ENCODE measurements around the gene HSD17B14.
A peak's percentile ranks its signal among the peaks of the same experiment; 100 is the strongest.

Gene HSD17B14

DNA sequence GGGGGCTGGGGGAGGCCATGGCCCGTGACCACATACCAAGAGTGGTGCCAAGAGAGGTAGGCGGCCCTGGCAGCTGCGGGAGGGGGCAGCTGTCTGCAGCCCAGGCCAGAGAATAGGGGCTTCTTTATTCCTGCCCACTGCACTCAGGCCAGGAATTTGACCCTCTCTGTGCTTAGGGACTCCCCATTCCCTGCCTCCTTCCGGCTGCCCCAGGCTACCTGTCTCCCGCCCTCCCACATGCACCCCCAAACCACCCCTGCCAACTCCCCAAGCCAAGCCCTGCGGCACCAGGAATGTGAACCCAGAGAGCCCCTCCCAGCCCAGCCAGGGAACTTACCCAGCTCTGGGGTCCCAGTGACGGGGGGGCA lies 31.4 kb upstream of the HSD17B14 start:
- no peak for TF ChIP-seq EZH2phosphoT487 (IDR thresholded peaks at IDR 0.05; ENCODE audit: low read depth)
- TF ChIP-seq, protein P1, sequence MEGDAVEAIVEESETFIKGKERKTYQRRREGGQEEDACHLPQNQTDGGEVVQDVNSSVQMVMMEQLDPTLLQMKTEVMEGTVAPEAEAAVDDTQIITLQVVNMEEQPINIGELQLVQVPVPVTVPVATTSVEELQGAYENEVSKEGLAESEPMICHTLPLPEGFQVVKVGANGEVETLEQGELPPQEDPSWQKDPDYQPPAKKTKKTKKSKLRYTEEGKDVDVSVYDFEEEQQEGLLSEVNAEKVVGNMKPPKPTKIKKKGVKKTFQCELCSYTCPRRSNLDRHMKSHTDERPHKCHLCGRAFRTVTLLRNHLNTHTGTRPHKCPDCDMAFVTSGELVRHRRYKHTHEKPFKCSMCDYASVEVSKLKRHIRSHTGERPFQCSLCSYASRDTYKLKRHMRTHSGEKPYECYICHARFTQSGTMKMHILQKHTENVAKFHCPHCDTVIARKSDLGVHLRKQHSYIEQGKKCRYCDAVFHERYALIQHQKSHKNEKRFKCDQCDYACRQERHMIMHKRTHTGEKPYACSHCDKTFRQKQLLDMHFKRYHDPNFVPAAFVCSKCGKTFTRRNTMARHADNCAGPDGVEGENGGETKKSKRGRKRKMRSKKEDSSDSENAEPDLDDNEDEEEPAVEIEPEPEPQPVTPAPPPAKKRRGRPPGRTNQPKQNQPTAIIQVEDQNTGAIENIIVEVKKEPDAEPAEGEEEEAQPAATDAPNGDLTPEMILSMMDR (IDR thresholded peaks at IDR 0.05; ENCODE audit: low read depth, low read length): no peak
- H3K27ac ChIP-seq (ENCODE audit: low read length): no peak overlapping the region
- no peaks in the 10 kb centered on the region for H3K9me3 ChIP-seq (ENCODE audit: insufficient read depth, low read length)
- peak overlapping the region; percentile 38 for H3K4me3 ChIP-seq (ENCODE audit: low read length)
- peak overlapping the region; percentile 62 for H3K4me2 ChIP-seq (ENCODE audit: low read length)
- peaks cover 4% of the 10 kb centered on the region; the same call in 1 of the 2 replicates for H3K27me3 ChIP-seq (ENCODE audit: low read depth, low read length)
- peaks cover 4% of the 10 kb centered on the region for H3K36me3 ChIP-seq (replicated peaks; ENCODE audit: low read depth, low read length)
- H3K79me2 ChIP-seq (ENCODE audit: low read length): peaks cover 6% of the 10 kb centered on the region
- H3K4me1 ChIP-seq (ENCODE audit: low read length): peaks cover 38% of the 10 kb centered on the region
- peak overlapping the region; percentile 44 for H3K9ac ChIP-seq (ENCODE audit: low read length)
- no peaks in the 10 kb centered on the region for H4K20me1 ChIP-seq (ENCODE audit: insufficient read depth, low read length)
- H2AFZ ChIP-seq (ENCODE audit: low read depth, low read length): peak overlapping the region; percentile 80

DNA sequence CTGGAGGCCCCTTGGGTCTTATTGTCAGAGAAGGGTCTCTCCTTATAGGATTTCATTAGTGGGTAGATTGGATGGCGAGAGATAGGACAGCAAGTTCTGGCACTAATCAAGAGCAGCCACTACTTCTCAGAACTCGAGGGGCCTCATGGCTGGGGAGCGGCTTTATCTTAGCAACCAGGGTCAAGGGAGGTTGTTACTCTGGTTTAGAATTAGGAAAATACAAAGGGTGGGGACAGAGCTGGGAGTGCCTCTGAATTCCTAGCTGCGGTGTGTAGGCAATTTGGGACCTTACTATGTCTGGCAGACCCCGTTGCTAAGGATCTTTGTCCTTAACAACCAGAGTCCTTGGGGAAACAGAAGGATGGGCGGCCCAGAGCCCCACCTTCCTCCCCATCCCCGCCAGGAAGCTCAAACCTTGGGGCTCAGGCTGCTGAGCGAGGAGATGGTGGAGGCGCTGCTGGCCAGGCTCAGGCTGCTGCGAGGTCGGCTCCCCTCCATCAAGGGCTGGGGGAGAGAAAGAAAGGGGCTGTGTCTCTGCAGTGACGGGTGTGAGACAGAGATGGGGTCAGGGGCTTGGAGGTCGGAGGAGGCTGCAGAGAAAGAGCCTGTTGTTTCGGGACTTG lies 30.9 kb upstream of the HSD17B14 start:
- Histone ChIP-seq H3K9me3 (ENCODE audit: insufficient read depth, low read length) (no peaks in the 10 kb centered on the region), H3K4me3 (ENCODE audit: low read length) (no peak overlapping the region), H3K9ac (ENCODE audit: low read length) (no peak overlapping the region), H2AFZ (ENCODE audit: low read depth, low read length) (no peak overlapping the region), H3K27me3 (ENCODE audit: low read depth, low read length) (peaks cover 4% of the 10 kb centered on the region; the same call in 1 of the 2 replicates), H3K79me2 (ENCODE audit: low read length) (peaks cover under 1% of the 10 kb centered on the region), H3K4me1 (ENCODE audit: low read length) (peaks cover 38% of the 10 kb centered on the region), H3K36me3 (replicated peaks; ENCODE audit: low read depth, low read length) (no peaks in the 10 kb centered on the region), H3K27ac (ENCODE audit: low read length) (no peak overlapping the region), H4K20me1 (ENCODE audit: insufficient read depth, low read length) (no peaks in the 10 kb centered on the region), H3K4me2 (ENCODE audit: low read length) (peak overlapping the region; percentile 62)
- TF ChIP-seq, protein P1 (IDR thresholded peaks at IDR 0.05; ENCODE audit: low read depth, low read length): no peak
- TF ChIP-seq EZH2phosphoT487 (IDR thresholded peaks at IDR 0.05; ENCODE audit: low read depth): no peak

DNA sequence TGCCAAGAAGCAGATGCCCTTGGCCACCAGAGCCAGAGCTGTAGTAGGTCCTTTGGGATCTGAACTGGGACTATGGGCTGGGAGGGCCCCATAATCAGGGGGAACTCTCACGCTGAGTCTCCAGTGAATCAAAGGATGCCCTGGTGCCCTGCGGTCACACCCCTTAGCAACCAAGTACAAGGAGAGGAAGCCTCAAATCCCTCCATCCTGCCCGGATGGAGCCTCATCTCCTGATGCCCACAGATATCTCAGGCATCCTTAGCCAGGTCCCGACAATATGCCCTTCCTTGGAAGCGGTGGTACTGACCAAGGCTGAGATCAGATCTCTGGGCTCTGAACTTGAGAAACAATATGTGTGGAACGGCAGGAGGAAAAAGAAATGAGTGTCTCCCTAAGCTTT lies 30.4 kb upstream of the HSD17B14 start:
- Histone ChIP-seq H3K27me3 (ENCODE audit: low read depth, low read length) (peaks cover 4% of the 10 kb centered on the region; the same call in 1 of the 2 replicates), H3K4me1 (ENCODE audit: low read length) (peaks cover 35% of the 10 kb centered on the region), H3K79me2 (ENCODE audit: low read length) (no peaks in the 10 kb centered on the region), H3K9ac (ENCODE audit: low read length) (no peak overlapping the region), H2AFZ (ENCODE audit: low read depth, low read length) (no peak overlapping the region), H3K4me3 (ENCODE audit: low read length) (peak overlapping the region; percentile 9; the same call in 1 of the 2 replicates), H3K27ac (ENCODE audit: low read length) (no peak overlapping the region), H3K9me3 (ENCODE audit: insufficient read depth, low read length) (no peaks in the 10 kb centered on the region), H4K20me1 (ENCODE audit: insufficient read depth, low read length) (no peaks in the 10 kb centered on the region), H3K36me3 (replicated peaks; ENCODE audit: low read depth, low read length) (no peaks in the 10 kb centered on the region), H3K4me2 (ENCODE audit: low read length) (peak overlapping the region; percentile 39)
- TF ChIP-seq, protein P1 (IDR thresholded peaks at IDR 0.05; ENCODE audit: low read depth, low read length): no peak
- TF ChIP-seq EZH2phosphoT487 (IDR thresholded peaks at IDR 0.05; ENCODE audit: low read depth): no peak

DNA sequence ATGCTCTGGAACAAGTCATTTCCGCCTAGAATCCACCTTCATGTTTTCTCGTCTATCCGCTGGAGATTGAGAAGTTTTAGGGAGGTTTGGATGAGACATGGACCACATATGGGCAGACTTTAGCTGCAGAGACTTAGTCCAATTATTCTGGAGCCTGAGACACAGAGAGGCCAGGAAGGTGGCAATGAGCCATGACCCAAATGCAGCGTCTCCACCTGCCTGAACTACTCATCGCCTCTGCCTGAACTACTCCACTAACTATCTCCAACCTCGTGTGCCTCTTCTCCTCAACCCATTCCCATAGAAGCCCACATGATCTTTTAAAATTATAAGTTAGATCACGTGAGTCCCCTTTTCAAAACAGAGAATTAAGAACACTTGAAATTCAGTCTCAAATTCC lies 26.5 kb upstream of the HSD17B14 start:
- Histone ChIP-seq H3K27me3 (ENCODE audit: low read depth, low read length) (peaks cover 4% of the 10 kb centered on the region; the same call in 1 of the 2 replicates), H3K4me1 (ENCODE audit: low read length) (peaks cover 20% of the 10 kb centered on the region), H2AFZ (ENCODE audit: low read depth, low read length) (no peak overlapping the region), H3K4me2 (ENCODE audit: low read length) (no peak overlapping the region), H3K9me3 (ENCODE audit: insufficient read depth, low read length) (no peaks in the 10 kb centered on the region), H4K20me1 (ENCODE audit: insufficient read depth, low read length) (no peaks in the 10 kb centered on the region), H3K4me3 (ENCODE audit: low read length) (no peak overlapping the region), H3K79me2 (ENCODE audit: low read length) (no peaks in the 10 kb centered on the region), H3K27ac (ENCODE audit: low read length) (no peak overlapping the region), H3K9ac (ENCODE audit: low read length) (no peak overlapping the region), H3K36me3 (replicated peaks; ENCODE audit: low read depth, low read length) (no peaks in the 10 kb centered on the region)
- TF ChIP-seq, protein P1 (IDR thresholded peaks at IDR 0.05; ENCODE audit: low read depth, low read length): no peak
- TF ChIP-seq EZH2phosphoT487 (IDR thresholded peaks at IDR 0.05; ENCODE audit: low read depth): no peak

All from OCI-LY3 (cell line).